ELR (cell line): ENCODE measurements around the gene METTL6.
"Not testable (repeated sequence)": the region's sequence is repeated elsewhere in the genome, so short reads cannot be mapped to it uniquely, and the experiment has no call there.

Experiments used
- DNase-seq: peaks from one replicate; pipeline ENCODE4 v3.0.0-alpha.2; 2015; ENCODE audit warnings: low read depth

Gene METTL6, protein sequence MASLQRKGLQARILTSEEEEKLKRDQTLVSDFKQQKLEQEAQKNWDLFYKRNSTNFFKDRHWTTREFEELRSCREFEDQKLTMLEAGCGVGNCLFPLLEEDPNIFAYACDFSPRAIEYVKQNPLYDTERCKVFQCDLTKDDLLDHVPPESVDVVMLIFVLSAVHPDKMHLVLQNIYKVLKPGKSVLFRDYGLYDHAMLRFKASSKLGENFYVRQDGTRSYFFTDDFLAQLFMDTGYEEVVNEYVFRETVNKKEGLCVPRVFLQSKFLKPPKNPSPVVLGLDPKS

GRCh38 chr3:15427182-15427880 lies at the start of gene METTL6, which contains the start of gene EAF1:
TSS of gene METTL6 (minus strand) at chr3:15427544. CDS start at chr3:15426511, 1,033 bp downstream.
TSS of gene EAF1 (plus strand) at chr3:15427598. CDS start at chr3:15427780, 182 bp downstream.
- DNase-seq, result peak; percentile 85

DNA sequence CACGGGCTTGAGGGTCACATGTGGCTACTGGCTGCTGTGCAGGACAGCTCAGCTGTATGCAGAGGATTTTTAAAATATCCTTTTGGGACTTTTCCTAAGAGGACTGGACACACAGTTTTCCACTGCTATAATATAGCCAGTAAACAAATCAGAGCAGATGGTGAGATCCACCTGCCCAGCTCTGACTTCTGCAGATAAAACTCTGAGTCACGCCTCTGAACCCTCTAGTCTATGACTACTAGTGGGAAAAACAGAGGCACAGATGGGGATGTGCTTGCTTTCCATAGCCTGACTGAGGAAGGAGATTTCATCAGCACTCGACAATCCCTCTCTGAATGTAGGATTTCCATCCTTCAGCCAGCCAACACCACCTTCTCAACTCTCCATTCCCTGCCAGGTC lies 49.0 kb upstream of the METTL6 start:
- peak; percentile 31 for DNase-seq

DNA sequence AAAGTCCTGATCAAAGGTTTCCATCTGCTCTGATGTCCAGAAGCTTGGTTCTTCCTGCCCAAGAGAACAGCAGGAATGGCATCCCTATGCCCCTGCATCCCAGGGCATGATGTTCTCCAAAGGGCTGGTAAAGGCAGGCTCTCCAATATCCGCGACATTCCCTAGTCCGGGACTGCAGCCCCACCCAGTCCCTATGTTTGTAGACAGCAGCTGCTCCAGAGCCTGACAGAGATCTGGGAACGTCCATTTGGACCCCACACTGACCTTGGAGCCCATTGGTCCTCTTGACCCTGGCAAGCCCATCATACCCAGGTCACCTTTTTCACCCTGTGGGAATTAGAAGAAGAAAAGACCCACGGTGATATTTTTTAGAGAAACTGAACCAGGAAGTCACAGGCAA lies 47.8 kb upstream of the METTL6 start:
- DNase-seq, result no peak

- DNase-seq, result no peak
These were observed 44.5 kb upstream of the METTL6 start for GRCh38 chr3:15471861-15472260.

- DNase-seq, result no peak
These were observed 43.5 kb upstream of the METTL6 start for GRCh38 chr3:15470849-15471248.

DNA sequence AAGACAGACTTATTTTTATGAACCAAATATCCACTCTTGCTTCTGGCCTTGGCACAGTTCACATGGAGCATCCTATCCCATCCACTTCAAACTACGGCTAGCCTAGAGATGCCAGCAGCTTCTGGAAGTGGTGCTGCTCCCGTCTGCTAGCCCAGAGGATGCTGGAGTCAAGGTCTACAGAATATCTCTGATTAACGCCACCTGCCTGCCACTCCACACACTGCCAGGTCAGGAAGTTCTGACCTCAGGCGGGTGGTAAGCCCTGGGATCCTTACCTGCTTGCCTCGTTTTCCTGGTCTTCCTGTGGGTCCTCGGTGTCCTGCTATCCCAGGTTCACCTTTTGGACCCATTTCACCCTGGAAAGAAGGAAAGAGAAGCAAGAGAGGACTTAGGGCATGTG lies 42.9 kb upstream of the METTL6 start:
- no peak for DNase-seq

GRCh38 chr3:15467227-15468181 lies 40.2 kb upstream of the METTL6 start:
- DNase-seq, result no peak

DNA sequence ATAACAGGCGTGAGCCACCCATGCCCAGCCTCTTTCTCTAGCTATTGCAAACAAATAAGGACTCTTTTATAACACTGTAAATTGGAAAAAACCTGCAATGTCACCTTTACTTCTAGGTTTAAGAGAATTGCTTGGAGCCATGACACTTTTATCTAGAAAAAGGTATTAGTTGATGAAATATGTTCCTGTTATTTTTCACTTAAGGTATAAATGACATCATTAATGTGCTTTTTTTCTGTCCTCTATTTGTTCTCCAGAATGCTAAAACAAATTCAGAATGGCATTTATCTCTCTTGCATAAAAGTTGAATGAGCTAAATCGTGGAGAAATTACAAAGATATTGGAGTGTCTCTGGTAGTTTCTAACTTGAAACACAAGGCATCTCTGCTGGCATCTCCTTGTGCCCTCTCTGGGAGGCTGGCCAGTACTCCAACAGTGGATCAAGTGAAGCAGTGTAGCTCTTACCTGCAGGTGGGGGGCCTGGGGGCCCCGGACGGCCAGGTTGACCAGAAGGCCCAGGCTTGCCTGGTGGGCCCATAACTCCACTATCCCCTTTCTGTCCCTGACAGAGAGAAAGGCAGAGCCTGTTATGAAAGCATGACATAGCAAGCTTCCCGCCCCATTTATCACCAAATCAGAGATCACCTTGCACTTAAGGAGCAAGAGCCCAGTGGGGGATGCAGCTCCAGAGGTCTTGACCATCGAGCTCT lies 38.7 kb upstream of the METTL6 start:
- no peak for DNase-seq

DNA sequence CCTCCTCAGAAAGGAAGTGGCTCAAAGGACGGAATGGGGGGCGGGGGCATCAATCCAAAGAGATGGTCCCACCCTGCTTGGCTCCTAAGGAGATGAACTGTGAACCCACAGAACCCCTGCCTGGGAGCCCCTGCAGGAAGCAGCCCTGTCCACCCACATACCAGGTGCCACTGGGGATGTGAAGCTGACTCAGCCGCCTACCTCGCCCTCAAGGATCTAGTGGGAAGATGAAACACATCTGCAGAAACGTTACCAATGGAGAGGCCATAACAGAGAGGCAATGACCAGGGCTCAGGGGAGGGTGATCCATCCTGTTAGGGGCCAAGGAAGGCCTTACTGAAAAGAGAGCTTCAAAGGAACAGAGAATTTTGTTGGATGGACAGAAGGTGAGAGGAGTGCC lies 35.1 kb upstream of the METTL6 start:
- DNase-seq, result no peak

GRCh38 chr3:15460891-15461531 lies 33.7 kb upstream of the METTL6 start:
- no peak for DNase-seq

DNA sequence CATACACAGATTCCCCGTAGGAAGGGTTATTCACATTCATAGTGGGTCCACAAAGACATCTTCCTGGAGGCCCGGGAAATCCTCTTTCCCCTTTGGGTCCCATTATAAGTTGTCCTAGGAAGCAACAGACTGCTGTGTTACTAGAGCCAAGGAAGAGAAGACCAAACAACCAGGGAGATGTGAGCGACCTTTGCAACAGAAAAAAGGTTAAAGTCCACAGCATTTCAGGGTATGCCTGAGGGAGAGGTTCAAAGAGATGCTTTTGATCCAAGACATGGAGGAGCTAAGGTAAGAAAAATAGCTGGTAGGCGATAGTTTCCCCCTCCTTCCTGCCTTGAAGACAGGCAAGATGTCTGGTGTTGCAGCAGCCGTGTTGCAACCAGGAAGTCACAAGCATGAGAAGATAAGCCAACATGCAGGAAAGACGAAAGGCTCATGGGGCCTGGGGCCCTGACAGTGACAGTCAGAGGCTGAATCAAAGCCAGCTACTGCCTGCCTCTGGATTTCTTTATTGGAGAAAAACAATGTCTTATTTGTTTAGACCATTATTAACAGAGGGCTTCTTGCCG lies 31.0 kb upstream of the METTL6 start:
- DNase-seq, result no peak

DNA sequence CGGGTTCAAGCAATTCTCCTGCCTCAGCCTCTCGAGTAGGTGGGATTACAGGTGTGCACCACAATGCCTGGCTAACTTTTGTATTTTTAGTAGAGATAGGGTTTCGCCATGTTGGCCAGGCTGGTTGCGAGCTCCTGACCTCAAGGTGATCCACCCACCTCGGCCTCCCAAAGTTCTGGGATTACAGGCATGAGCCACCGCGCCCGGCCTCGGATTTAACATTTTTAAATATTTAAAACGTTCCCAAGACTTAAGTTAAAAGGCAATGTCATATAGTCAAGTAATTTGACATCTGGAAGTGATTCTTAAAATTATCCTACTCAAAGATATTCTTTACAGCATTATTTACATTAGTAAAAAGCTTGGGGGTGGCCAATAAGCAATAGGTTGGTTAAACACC lies 29.6 kb upstream of the METTL6 start:
- not testable (repeated sequence) for DNase-seq

DNA sequence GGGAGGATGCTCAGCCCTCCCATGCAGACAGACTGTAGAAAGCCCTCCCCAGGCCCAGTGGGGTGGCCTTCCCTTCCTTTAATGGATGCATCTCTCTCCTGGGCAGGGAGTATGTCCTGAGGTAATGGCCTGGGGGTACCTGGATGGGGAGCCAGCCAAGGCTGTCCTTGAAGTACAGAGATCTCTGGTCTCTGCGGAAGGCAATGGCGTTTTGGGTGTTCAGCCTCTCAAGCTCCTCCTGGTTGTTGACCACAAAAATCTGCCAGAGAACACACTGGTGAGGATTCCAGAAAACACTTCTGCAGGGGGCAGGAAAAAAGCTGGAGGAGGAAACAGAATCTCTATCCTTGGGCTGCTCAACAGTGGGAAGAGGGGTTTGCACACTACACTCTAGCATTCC lies 29.0 kb upstream of the METTL6 start:
- DNase-seq, result no peak

GRCh38 chr3:15455756-15456155 lies 28.4 kb upstream of the METTL6 start:
- no peak for DNase-seq

- DNase-seq, result no peak
These were observed 27.6 kb upstream of the METTL6 start for GRCh38 chr3:15454965-15455364.

DNA sequence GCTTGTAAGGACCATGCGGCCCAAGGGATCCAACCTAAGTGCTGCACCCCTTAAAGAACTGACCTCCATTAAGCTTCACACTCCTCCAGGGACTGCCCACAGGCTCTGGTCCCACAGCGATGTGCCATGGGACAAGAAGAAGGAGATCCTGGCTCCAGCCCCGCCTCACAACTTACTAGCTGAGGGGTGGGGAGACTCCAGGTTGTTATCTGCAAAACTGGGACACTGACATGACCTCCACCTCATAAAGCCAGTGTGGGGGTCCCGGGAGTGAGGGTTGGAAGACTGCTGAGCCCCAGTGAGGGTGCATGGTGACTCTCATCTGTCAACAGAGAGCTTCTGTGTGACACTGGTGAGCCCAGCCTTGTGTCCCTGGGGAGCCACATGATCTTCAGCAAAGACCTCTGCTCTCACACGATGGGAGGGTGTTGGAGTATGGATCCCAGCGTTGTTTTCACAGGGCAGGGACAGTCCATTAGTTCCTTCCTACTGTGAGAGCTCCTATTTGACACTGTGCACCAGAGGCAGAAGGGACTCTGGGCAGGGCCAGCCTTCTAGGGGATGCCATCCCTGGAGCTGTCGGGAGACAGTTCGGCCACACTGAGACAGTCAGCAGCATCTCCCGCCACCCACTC lies 26.8 kb upstream of the METTL6 start:
- DNase-seq, result no peak

DNA sequence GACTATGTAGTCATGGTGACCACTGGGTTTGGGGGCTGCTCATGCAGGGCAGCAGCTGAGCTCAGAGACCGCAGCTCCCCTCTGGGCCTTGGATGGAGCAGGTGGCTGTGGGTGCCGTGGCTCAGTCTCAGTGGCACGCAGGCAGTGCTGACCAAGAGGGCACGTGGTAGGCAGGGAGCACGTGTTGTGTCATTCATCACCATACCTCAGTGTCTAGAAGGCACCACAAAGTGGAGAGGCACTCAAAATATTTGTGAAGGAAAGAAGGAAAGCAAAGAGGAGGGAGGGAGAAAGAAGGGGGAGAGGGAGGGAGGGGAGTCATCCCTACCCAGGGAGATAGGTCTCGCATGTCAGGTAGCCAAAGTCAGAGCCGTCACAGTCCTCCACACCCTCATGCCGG lies 26.2 kb upstream of the METTL6 start:
- DNase-seq, result no peak

DNA sequence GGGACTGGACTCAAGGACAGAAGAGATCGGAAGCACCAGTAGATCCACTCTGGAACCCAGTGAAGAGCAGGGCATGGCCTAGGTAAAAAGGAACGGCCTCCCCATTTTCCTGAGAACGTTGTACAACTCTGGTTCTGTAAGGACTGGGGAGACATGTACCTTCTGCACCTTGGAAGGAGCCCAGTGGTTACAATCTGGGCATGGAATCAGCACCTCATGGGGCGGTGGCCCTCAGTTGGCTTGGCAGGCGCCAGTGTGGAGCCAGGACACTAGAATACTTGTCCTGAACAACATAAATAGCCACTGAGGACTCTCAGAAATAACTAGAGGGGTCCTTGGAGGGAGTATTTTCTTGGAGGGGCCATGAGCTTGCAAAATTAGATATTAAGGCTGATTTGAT lies 25.6 kb upstream of the METTL6 start:
- no peak for DNase-seq

DNA sequence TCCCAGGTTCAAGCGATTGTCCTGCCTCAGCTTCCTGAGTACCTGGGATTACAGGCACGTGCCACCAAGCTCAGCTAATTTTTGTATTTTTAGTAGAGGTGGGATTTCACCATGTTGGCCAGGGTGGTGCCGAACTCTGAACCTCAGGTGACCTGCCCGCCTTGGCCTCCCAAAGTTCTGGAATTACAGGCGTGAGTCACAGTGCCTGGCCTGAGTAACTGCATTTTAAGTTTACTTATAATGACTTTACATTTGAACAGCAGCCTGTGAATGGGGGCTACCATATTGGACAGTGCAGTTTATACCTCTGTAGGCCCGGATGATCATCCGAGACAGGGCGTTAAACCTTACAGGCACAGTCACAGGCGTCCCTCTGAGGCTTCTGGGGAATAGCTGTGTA lies 24.8 kb upstream of the METTL6 start:
- no peak for DNase-seq
